SK-N-SH (cell line): ENCODE data around the gene BICC1. TPM values are rescaled to one million over a fixed set of nuclear protein-coding genes. Genes with fewer than 3 reads are reported as not detected.

Experiments
- CTCF ChIA-PET: fragments of 300-600, 350-600 bp; formaldehyde crosslinking; extraction: SDS; loops from one replicate; lab custom pipeline; 2021; lab: Yijun Ruan, JAX
- POLR2A ChIA-PET: fragments of 350-600 bp; sonication (Branson Sonifier 250); formaldehyde crosslinking; extraction: SDS; loops from one replicate; lab custom pipeline; 2020; ENCODE audit warnings: antibody characterized with exemption, inconsistent platforms; lab: Yijun Ruan, JAX
- DNase-seq: peaks from one replicate; pipeline ENCODE4 v3.0.0; 2012
- H2AFZ ChIP-seq: fragments of 200-600 bp; sonication (generic); 2 replicates; pipeline ENCODE4 v1.8.1; 2016; ENCODE audit warnings: antibody characterized with exemption, mild to moderate bottlenecking, low read depth
- H3F3A ChIP-seq: fragments of 200-600 bp; sonication (generic); replicated peaks from 2 replicates; pipeline ENCODE3; 2016; ENCODE audit warnings: antibody characterized with exemption, mild to moderate bottlenecking; ENCODE audit not compliant: insufficient read depth
- H3K27ac ChIP-seq, 2 experiments: fragments of 200-500 bp in 1 of 2; fragments of 200-600 bp in 1 of 2; sonication (Bioruptor generic) in 1 of 2; sonication (generic), shearing (Covaris generic) in 1 of 2; 2 replicates each; pipeline versions ENCODE4 v1.5.1 to v1.6.1; 2014 to 2016; ENCODE audit warnings: low read depth in 2 of 2, inconsistent platforms in 1 of 2, low read length in 1 of 2, mild to moderate bottlenecking in 1 of 2, mixed read lengths in 1 of 2
- H3K27me3 ChIP-seq: fragments of 200-600 bp; sonication (generic), shearing (Covaris generic); 2 replicates; pipeline ENCODE4 v1.6.1; 2016; ENCODE audit warnings: mixed run types; ENCODE audit not compliant: insufficient read depth
- H3K36me3 ChIP-seq, 2 experiments: fragments of 200-500 bp in 1 of 2; fragments of 200-600 bp in 1 of 2; sonication (Bioruptor generic) in 1 of 2; sonication (generic) in 1 of 2; replicated peaks in 1 of 2; 2 replicates each; pipeline versions ENCODE3 to v1.5.1; 2014 to 2016; ENCODE audit warnings: low read length in 1 of 2, mild to moderate bottlenecking in 1 of 2; ENCODE audit not compliant: insufficient read depth in 2 of 2, control insufficient read depth in 1 of 2
- H3K4me1 ChIP-seq, 2 experiments: fragments of 200-500 bp in 1 of 2; fragments of 200-600 bp in 1 of 2; sonication (Bioruptor generic) in 1 of 2; sonication (generic), shearing (Covaris generic) in 1 of 2; 2 replicates each; pipeline versions ENCODE4 v1.5.1 to v1.6.1; 2014 to 2016; ENCODE audit warnings: low read depth in 1 of 2, low read length in 1 of 2, mixed run types in 1 of 2; ENCODE audit not compliant: insufficient read depth in 2 of 2, control insufficient read depth in 1 of 2
- H3K4me2 ChIP-seq: fragments of 200-600 bp; sonication (generic), shearing (Covaris generic); 2 replicates; pipeline ENCODE4 v1.6.1; 2017; ENCODE audit warnings: mixed run types
- H3K4me3 ChIP-seq, 2 experiments: fragments of 200-500 bp in 1 of 2; fragments of 200-600 bp in 1 of 2; sonication (Bioruptor generic) in 1 of 2; sonication (generic), shearing (Covaris generic) in 1 of 2; 2 replicates each; pipeline versions ENCODE4 v1.5.1 to v1.8.1; 2014 to 2016; ENCODE audit warnings: low read depth in 2 of 2, inconsistent platforms in 1 of 2, low read length in 1 of 2, mild to moderate bottlenecking in 1 of 2, mixed read lengths in 1 of 2, moderate library complexity in 1 of 2
- H3K79me2 ChIP-seq: fragments of 200-600 bp; sonication (generic); 2 replicates; pipeline ENCODE4 v1.8.1; 2017; ENCODE audit warnings: mild to moderate bottlenecking; ENCODE audit not compliant: insufficient read depth
- H3K9ac ChIP-seq: fragments of 200-600 bp; sonication (generic); 2 replicates; pipeline ENCODE4 v1.6.1; 2017; ENCODE audit warnings: mixed run types
- H3K9me2 ChIP-seq: fragments of 200-600 bp; sonication (generic); 2 replicates; pipeline ENCODE4 v1.6.1; 2017; ENCODE audit warnings: mixed run types
- H3K9me3 ChIP-seq: fragments of 200-600 bp; sonication (generic); 2 replicates; pipeline ENCODE4 v1.6.1; 2017; ENCODE audit warnings: mixed run types, mild to moderate bottlenecking, moderate library complexity
- H4K20me1 ChIP-seq: fragments of 200-600 bp; sonication (generic); 2 replicates; pipeline ENCODE4 v1.6.1; 2017; ENCODE audit warnings: mild to moderate bottlenecking, mixed run types; ENCODE audit not compliant: insufficient read depth
- CHD2 ChIP-seq: fragments of 150-350 bp; IDR thresholded peaks from 2 replicates; pipeline ENCODE4 v1.6.1; 2018; ENCODE audit warnings: low read length; ENCODE audit not compliant: partially characterized antibody
- EP300 ChIP-seq, 2 experiments: IDR thresholded peaks; 2 replicates each; pipeline versions ENCODE4 v1.4.0 to v1.6.1; 2012; ENCODE audit warnings: borderline replicate concordance in 1 of 2, low read depth in 1 of 2, low read length in 1 of 2
- FOSL2 ChIP-seq: IDR thresholded peaks from 2 replicates; pipeline ENCODE4 v1.4.0; 2012; ENCODE audit warnings: low read depth, mild to moderate bottlenecking, moderate library complexity, borderline replicate concordance
- FOXJ3 ChIP-seq: sonication (generic); formaldehyde crosslinking; IDR thresholded peaks from 2 replicates; pipeline ENCODE4 v1.5.1; 2020; ENCODE audit warnings: mild to moderate bottlenecking, missing genetic modification reagents
- FOXM1 ChIP-seq: IDR thresholded peaks from 2 replicates; pipeline ENCODE4 v1.4.0; 2012; ENCODE audit warnings: low read depth, mild to moderate bottlenecking
- GATA2 ChIP-seq: sonication (generic); formaldehyde crosslinking; IDR thresholded peaks from 2 replicates; pipeline ENCODE4 v1.5.0; 2020; ENCODE audit warnings: mild to moderate bottlenecking, missing genetic modification reagents
- MEF2A ChIP-seq: IDR thresholded peaks from 2 replicates; pipeline ENCODE4 v1.4.0; 2012; ENCODE audit warnings: low read depth, borderline replicate concordance
- MXI1 ChIP-seq: IDR thresholded peaks from 2 replicates; pipeline ENCODE4 v1.6.1; 2012; ENCODE audit warnings: mild to moderate bottlenecking, low read depth, low read length, improper control_type of control experiment
- NFIC ChIP-seq: IDR thresholded peaks from 2 replicates; pipeline ENCODE4 v1.4.0; 2012; ENCODE audit warnings: borderline replicate concordance
- NRF1 ChIP-seq: IDR thresholded peaks from 2 replicates; pipeline ENCODE4 v1.6.1; 2012; ENCODE audit warnings: low read depth, mild to moderate bottlenecking, low read length
- RCOR1 ChIP-seq: fragments of 150-350 bp; IDR thresholded peaks from 2 replicates; pipeline ENCODE4 v1.6.1; 2017; ENCODE audit warnings: antibody characterized with exemption, low read length
- RFX5 ChIP-seq: IDR thresholded peaks from 2 replicates; pipeline ENCODE4 v1.6.1; 2012; ENCODE audit warnings: mild to moderate bottlenecking, improper control_type of control experiment, low read length
- SIN3A ChIP-seq: IDR thresholded peaks from 2 replicates; pipeline ENCODE4 v1.6.1; 2012; ENCODE audit warnings: low read depth, mild to moderate bottlenecking, low read length, moderate library complexity, borderline replicate concordance
- SMC3 ChIP-seq: IDR thresholded peaks from 2 replicates; pipeline ENCODE4 v1.6.1; 2012; ENCODE audit warnings: low read depth, low read length, improper control_type of control experiment
- TCF12 ChIP-seq: IDR thresholded peaks from 2 replicates; pipeline ENCODE4 v1.4.0; 2012
- WGBS: methylation state at CpG from one replicate; pipeline ENCODE4 v1.1.6; 2017; ENCODE audit warnings: low lambda C conversion rate; 5-methylcytosine and 5-hydroxymethylcytosine counted together
- polyA plus RNA-seq, 3 experiments: library from polyadenylated mRNA; depleted of rRNA; stranded (reverse); fragments of >200 nt; gene quantifications; 2 replicates each; pipeline ENCODE4 v1.2.3, GENCODE V29; 2012
- TF ChIP-seq, protein P1 (sequence below): IDR thresholded peaks from 2 replicates; pipeline ENCODE4 v1.6.1; 2012; ENCODE audit warnings: mild to moderate bottlenecking, low read depth, low read length, moderate library complexity
- TF ChIP-seq, protein P2 (sequence below): fragments of 150-350 bp; IDR thresholded peaks from 2 replicates; pipeline ENCODE4 v1.6.1; 2016; ENCODE audit warnings: mild to moderate bottlenecking, low read depth, low read length
- TF ChIP-seq, protein P3 (sequence below): IDR thresholded peaks from 2 replicates; pipeline ENCODE4 v1.4.0; 2012; ENCODE audit warnings: low read depth, borderline replicate concordance
- TF ChIP-seq, protein P4 (sequence below): IDR thresholded peaks from 2 replicates; pipeline ENCODE4; 2012
- TF ChIP-seq, protein P5 (sequence below): IDR thresholded peaks from 2 replicates; pipeline ENCODE4 v1.4.0; 2012; ENCODE audit warnings: low read depth

The BICC1 gene
- polyA plus RNA-seq, 1 of the 3 experiments (the other 2 are of a cell fraction) = 1.5 TPM

DNA sequence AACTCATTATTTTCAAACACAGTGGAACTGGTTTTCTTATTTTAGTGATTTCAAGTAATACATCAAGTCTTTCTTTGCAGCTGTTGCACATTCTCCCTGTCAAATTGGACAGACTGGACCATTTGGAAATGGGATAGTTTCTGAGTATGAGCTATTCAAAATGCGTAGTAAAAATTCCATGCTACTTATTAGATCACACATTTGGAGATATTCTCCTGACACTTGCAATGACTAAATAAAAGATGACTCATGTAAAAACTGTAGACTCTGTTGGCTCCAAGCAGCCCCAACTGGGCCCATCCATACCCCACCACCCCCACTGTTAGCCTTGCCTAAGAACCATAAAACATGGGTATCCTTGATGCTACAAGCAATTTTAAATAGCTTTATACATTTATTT lies 25.9 kb upstream of the BICC1 start (continued):
- TF ChIP-seq, protein P1, sequence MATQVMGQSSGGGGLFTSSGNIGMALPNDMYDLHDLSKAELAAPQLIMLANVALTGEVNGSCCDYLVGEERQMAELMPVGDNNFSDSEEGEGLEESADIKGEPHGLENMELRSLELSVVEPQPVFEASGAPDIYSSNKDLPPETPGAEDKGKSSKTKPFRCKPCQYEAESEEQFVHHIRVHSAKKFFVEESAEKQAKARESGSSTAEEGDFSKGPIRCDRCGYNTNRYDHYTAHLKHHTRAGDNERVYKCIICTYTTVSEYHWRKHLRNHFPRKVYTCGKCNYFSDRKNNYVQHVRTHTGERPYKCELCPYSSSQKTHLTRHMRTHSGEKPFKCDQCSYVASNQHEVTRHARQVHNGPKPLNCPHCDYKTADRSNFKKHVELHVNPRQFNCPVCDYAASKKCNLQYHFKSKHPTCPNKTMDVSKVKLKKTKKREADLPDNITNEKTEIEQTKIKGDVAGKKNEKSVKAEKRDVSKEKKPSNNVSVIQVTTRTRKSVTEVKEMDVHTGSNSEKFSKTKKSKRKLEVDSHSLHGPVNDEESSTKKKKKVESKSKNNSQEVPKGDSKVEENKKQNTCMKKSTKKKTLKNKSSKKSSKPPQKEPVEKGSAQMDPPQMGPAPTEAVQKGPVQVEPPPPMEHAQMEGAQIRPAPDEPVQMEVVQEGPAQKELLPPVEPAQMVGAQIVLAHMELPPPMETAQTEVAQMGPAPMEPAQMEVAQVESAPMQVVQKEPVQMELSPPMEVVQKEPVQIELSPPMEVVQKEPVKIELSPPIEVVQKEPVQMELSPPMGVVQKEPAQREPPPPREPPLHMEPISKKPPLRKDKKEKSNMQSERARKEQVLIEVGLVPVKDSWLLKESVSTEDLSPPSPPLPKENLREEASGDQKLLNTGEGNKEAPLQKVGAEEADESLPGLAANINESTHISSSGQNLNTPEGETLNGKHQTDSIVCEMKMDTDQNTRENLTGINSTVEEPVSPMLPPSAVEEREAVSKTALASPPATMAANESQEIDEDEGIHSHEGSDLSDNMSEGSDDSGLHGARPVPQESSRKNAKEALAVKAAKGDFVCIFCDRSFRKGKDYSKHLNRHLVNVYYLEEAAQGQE = no peak
- TF ChIP-seq, protein P2, sequence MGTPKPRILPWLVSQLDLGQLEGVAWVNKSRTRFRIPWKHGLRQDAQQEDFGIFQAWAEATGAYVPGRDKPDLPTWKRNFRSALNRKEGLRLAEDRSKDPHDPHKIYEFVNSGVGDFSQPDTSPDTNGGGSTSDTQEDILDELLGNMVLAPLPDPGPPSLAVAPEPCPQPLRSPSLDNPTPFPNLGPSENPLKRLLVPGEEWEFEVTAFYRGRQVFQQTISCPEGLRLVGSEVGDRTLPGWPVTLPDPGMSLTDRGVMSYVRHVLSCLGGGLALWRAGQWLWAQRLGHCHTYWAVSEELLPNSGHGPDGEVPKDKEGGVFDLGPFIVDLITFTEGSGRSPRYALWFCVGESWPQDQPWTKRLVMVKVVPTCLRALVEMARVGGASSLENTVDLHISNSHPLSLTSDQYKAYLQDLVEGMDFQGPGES = no peak
- TF ChIP-seq MEF2A (no peak), CHD2 (no peak)
- TF ChIP-seq, all 33 proteins: peak for 0

DNA sequence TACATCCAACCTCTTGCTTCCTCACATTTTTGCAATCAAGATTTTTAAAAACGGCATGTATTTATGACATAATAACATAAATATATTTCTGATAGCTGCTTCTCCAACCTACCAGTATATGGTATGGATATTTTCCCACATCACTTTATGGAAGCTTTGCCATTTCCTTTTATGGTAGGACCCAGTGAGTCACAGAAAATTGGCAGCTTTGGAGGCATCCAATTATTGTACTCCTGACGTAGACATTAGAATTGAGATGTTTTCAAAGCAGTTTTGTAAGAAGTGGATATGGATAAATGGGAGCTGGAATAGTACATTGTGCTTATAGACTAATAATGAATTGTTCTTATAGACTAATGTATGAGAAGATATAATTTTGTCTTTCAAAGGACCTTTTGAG lies 23.8 kb upstream of the BICC1 start:
- no peaks in the 10 kb centered on the region for H3K4me1 ChIP-seq
- DNase-seq = no peak
- no peak overlapping the region for H3K4me2 ChIP-seq
- no peak overlapping the region for H2AFZ ChIP-seq
- H3K79me2 ChIP-seq = no peaks in the 10 kb centered on the region
- H3K9me3 ChIP-seq = no peaks in the 10 kb centered on the region
- no peaks in the 10 kb centered on the region for H3K36me3 ChIP-seq
- no peaks in the 10 kb centered on the region for H3K27me3 ChIP-seq
- ChIA-PET CTCF (no interaction called here), POLR2A (no interaction called here)
- H3K4me3 ChIP-seq = no peak overlapping the region
- H3K9ac ChIP-seq = no peak overlapping the region
- no peaks in the 10 kb centered on the region for H3F3A ChIP-seq
- H3K9me2 ChIP-seq = no peaks in the 10 kb centered on the region
- WGBS = 67% methylated on average over 2 of the region's 2 CpGs
- H3K27ac ChIP-seq = no peak overlapping the region
- no peaks in the 10 kb centered on the region for H4K20me1 ChIP-seq
- no peak for TF ChIP-seq RFX5
- TF ChIP-seq RCOR1 = no peak
- no peak for TF ChIP-seq CHD2
- TF ChIP-seq, protein P1 = no peak
- no peak for TF ChIP-seq NRF1
- TF ChIP-seq SIN3A = no peak
- no peak for TF ChIP-seq EP300 (IDR thresholded peaks at IDR 0.05; ENCODE audit: borderline replicate concordance in 1 of 2, low read depth in 1 of 2, low read length in 1 of 2)
- TF ChIP-seq, protein P3, sequence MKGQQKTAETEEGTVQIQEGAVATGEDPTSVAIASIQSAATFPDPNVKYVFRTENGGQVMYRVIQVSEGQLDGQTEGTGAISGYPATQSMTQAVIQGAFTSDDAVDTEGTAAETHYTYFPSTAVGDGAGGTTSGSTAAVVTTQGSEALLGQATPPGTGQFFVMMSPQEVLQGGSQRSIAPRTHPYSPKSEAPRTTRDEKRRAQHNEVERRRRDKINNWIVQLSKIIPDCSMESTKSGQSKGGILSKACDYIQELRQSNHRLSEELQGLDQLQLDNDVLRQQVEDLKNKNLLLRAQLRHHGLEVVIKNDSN = no peak
- TF ChIP-seq SMC3 = no peak
- no peak for TF ChIP-seq FOXM1
- no peak for TF ChIP-seq FOSL2
- TF ChIP-seq FOXJ3 (CRISPR knock-in tag) = no peak
- TF ChIP-seq, protein P4, sequence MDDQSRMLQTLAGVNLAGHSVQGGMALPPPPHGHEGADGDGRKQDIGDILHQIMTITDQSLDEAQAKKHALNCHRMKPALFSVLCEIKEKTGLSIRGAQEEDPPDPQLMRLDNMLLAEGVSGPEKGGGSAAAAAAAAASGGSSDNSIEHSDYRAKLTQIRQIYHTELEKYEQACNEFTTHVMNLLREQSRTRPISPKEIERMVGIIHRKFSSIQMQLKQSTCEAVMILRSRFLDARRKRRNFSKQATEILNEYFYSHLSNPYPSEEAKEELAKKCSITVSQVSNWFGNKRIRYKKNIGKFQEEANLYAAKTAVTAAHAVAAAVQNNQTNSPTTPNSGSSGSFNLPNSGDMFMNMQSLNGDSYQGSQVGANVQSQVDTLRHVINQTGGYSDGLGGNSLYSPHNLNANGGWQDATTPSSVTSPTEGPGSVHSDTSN = no peak
- no peak for TF ChIP-seq MXI1
- TF ChIP-seq TCF12 = no peak
- TF ChIP-seq, protein P5, sequence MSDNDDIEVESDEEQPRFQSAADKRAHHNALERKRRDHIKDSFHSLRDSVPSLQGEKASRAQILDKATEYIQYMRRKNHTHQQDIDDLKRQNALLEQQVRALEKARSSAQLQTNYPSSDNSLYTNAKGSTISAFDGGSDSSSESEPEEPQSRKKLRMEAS = no peak
- TF ChIP-seq GATA2 (CRISPR knock-in tag) = no peak
- TF ChIP-seq NFIC = no peak
